NCI-H146 treated with DMSO at 0.1 percent for 48 hours (cell line): ENCODE data around the gene ITIH1.

Source experiments
- DNase-seq: peaks from one replicate; lab custom pipeline; 2025; ENCODE audit not compliant: unreplicated experiment; lab: John Stamatoyannopoulos, UW

ITIH1 gene

GRCh38 chr3:52810923-52811322, 33.5 kb downstream of the ITIH1 start:
- no peak for DNase-seq

GRCh38 chr3:52811452-52812011, 34.1 kb downstream of the ITIH1 start:
- no peak for DNase-seq

GRCh38 chr3:52813810-52814209, 36.4 kb downstream of the ITIH1 start:
- DNase-seq = no peak

GRCh38 chr3:52816199-52816598, 38.8 kb downstream of the ITIH1 start:
- no peak for DNase-seq

GRCh38 chr3:52816654-52817053, 39.3 kb downstream of the ITIH1 start:
- no peak for DNase-seq

- DNase-seq = no peak
Measured at GRCh38 chr3:52817221-52817620, 39.8 kb downstream of the ITIH1 start.

- DNase-seq = no peak
Measured at GRCh38 chr3:52817860-52818259, 40.5 kb downstream of the ITIH1 start.

GRCh38 chr3:52819936-52820335, 42.5 kb downstream of the ITIH1 start:
- no peak for DNase-seq

GRCh38 chr3:52820736-52821135, 43.3 kb downstream of the ITIH1 start:
- DNase-seq = no peak

GRCh38 chr3:52822363-52822762, 45.0 kb downstream of the ITIH1 start:
- DNase-seq = no peak

GRCh38 chr3:52824037-52824436, 46.6 kb downstream of the ITIH1 start:
- DNase-seq = no peak

- no peak for DNase-seq
Measured at GRCh38 chr3:52827441-52827840, 50.0 kb downstream of the ITIH1 start.

GRCh38 chr3:52827866-52828376, 50.5 kb downstream of the ITIH1 start:
- no peak for DNase-seq

- DNase-seq = no peak
Measured at GRCh38 chr3:52829482-52829881, 52.1 kb downstream of the ITIH1 start.

- DNase-seq = no peak
Measured at GRCh38 chr3:52829906-52830463, 52.6 kb downstream of the ITIH1 start.

- no peak for DNase-seq
Measured at GRCh38 chr3:52830535-52831258, 53.3 kb downstream of the ITIH1 start, which contains the start of gene ITIH4. ITIH4 (minus strand) TSS chr3:52830672; CDS start chr3:52830642, 30 bp downstream.

GRCh38 chr3:52831500-52832301, 54.3 kb downstream of the ITIH1 start:
- DNase-seq = no peak

GRCh38 chr3:52833202-52833601, 55.8 kb downstream of the ITIH1 start:
- no peak for DNase-seq

GRCh38 chr3:52834871-52835501, 57.6 kb downstream of the ITIH1 start, which contains the start of gene MUSTN1:
MUSTN1 (minus strand) TSS chr3:52835019; CDS start chr3:52834948, 71 bp downstream.
- no peak for DNase-seq

GRCh38 chr3:52835766-52836470, 58.5 kb downstream of the ITIH1 start:
- DNase-seq = no peak
